Spleen (tissue), 7 donors: ENCODE data around the gene SF3B5.

Experiments used
- POLR2A ChIP-seq, 3 donors: fragments of 450-650 bp; IDR thresholded peaks; one replicate each; pipeline ENCODE4 v1.5.1; 2017; ENCODE audit warnings: antibody characterized with exemption in 3 of 3, mild to moderate bottlenecking in 1 of 3
- TF ChIP-seq, protein P1 (sequence below), 11 experiments: fragments of 200-600 bp in 7 of 11; fragments of 450-650 bp in 4 of 11; sonication (generic) in 4 of 11; IDR thresholded peaks in 8 of 11; conservative IDR thresholded peaks in 3 of 11; 1 replicate in 7 of 11; 2 replicates in 4 of 11; pipeline versions ENCODE4 v1.4.0 to v1.8.0; 2016 to 2021; ENCODE audit warnings: antibody characterized with exemption in 11 of 11, inconsistent platforms in 4 of 11, mild to moderate bottlenecking in 1 of 11
- donor health status: DM: no; HTN: no; CAD: no; lungs with moderate emphysema.
- donor health status: DM: no; HTN: no; CAD: no.
- donor health status: DM: no; HTN: no; CAD: no.

DNA sequence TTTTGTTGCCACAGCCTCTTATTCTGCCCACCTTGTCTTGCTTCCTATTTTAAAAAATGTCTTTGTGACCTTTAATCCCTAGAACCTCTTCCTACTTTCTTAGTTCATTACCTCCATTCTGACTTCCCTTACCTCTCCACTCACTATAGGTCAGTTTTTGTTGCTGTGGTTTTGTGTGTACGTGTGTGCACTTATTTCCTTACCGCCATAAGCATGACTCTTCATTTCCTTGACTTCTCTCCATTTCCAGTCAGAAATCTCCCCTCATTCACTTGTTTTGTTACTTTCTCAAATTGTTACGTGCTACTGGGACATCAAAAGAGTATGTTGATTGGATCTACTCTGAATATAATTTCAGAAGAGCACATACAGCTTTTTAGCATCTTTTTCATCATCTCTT lies 26.6 kb downstream of the SF3B5 start:
- TF ChIP-seq, protein P1, sequence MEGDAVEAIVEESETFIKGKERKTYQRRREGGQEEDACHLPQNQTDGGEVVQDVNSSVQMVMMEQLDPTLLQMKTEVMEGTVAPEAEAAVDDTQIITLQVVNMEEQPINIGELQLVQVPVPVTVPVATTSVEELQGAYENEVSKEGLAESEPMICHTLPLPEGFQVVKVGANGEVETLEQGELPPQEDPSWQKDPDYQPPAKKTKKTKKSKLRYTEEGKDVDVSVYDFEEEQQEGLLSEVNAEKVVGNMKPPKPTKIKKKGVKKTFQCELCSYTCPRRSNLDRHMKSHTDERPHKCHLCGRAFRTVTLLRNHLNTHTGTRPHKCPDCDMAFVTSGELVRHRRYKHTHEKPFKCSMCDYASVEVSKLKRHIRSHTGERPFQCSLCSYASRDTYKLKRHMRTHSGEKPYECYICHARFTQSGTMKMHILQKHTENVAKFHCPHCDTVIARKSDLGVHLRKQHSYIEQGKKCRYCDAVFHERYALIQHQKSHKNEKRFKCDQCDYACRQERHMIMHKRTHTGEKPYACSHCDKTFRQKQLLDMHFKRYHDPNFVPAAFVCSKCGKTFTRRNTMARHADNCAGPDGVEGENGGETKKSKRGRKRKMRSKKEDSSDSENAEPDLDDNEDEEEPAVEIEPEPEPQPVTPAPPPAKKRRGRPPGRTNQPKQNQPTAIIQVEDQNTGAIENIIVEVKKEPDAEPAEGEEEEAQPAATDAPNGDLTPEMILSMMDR (IDR thresholded peaks at IDR 0.05 in 8 of 11, conservative IDR thresholded peaks at IDR 0.05 in 3 of 11) = no peak
- TF ChIP-seq POLR2A (IDR thresholded peaks at IDR 0.05) = no peak
